HFFc6 (cell line): Measurements from ENCODE around the gene TRIM9. TPM values are rescaled to one million over a fixed set of nuclear protein-coding genes. Genes with fewer than 3 reads are reported as not detected.
A peak's percentile ranks its signal among the peaks of the same experiment; 100 is the strongest.

Source experiments
- DNase-seq: peaks from one replicate; pipeline ENCODE4 v3.0.0-alpha.2; 2018
- H3K27ac Mint-ChIP-seq: 2 replicates; pipeline ENCODE4 v1.8.0; 2020; ENCODE audit warnings: mild to moderate bottlenecking, mixed read lengths
- H3K27me3 Mint-ChIP-seq: 2 replicates; pipeline ENCODE4 v1.8.0; 2021; ENCODE audit warnings: mild to moderate bottlenecking, moderate library complexity, mixed read lengths; ENCODE audit not compliant: insufficient read depth
- H3K36me3 Mint-ChIP-seq: 2 replicates; pipeline ENCODE4 v1.8.0; 2021; ENCODE audit warnings: low read depth, mixed read lengths
- H3K4me1 Mint-ChIP-seq: 2 replicates; pipeline ENCODE4 v1.8.0; 2020; ENCODE audit warnings: low read depth, mixed read lengths
- H3K4me3 Mint-ChIP-seq: 2 replicates; pipeline ENCODE4 v1.8.0; 2020; ENCODE audit warnings: mild to moderate bottlenecking, moderate library complexity, mixed read lengths
- H3K9me3 Mint-ChIP-seq: 2 replicates; pipeline ENCODE4 v1.8.0; 2020; ENCODE audit warnings: mild to moderate bottlenecking, mixed read lengths
- CTCF ChIP-seq: fragments of 200-600 bp; sonication (generic); IDR thresholded peaks from 2 replicates; pipeline ENCODE4 v1.5.0; 2021; ENCODE audit warnings: antibody characterized with exemption, mild to moderate bottlenecking
- total RNA-seq, 6 experiments: library from RNA; stranded (reverse); fragmentation: NEBNext Ultra II Directional; extraction: Animal tissue kit (Norgen Biotek cat#: 25700); gene quantifications; 2 replicates in 1 of 6; 3 replicates in 5 of 6; pipeline ENCODE4 v1.2.3, GENCODE V29; 2021

The TRIM9 gene
- total RNA-seq, 6 experiments from 2014 or later: 0.05 TPM; not detected in 5

GRCh38 chr14:50941151-50941550, 153.8 kb downstream of the TRIM9 start:
- Mint-ChIP-seq H3K4me3 (no peak overlapping the region; the same call in 1 of the 2 replicates), H3K36me3 (peaks cover 11% of the 10 kb centered on the region; the same call in 1 of the 2 replicates), H3K4me1 (peaks cover 64% of the 10 kb centered on the region), H3K27me3 (no peaks in the 10 kb centered on the region), H3K27ac (no peak overlapping the region), H3K9me3 (no peaks in the 10 kb centered on the region)
- peak; percentile 86 for DNase-seq
- TF ChIP-seq CTCF: no peak

- H3K27me3 Mint-ChIP-seq: peaks cover 2% of the 10 kb centered on the region; the same call in 1 of the 2 replicates
- peaks cover 26% of the 10 kb centered on the region for H3K36me3 Mint-ChIP-seq
- no peak for DNase-seq
- no peak overlapping the region for H3K4me3 Mint-ChIP-seq
- no peak for TF ChIP-seq CTCF
- H3K4me1 Mint-ChIP-seq: peaks cover 67% of the 10 kb centered on the region
- no peaks in the 10 kb centered on the region for H3K9me3 Mint-ChIP-seq
- peak overlapping the region; percentile 42 for H3K27ac Mint-ChIP-seq
Measured at GRCh38 chr14:50937800-50938199, 157.1 kb downstream of the TRIM9 start.

- Mint-ChIP-seq H3K36me3 (peaks cover 26% of the 10 kb centered on the region), H3K9me3 (no peaks in the 10 kb centered on the region), H3K27me3 (peaks cover 2% of the 10 kb centered on the region; the same call in 1 of the 2 replicates), H3K4me3 (no peak overlapping the region), H3K27ac (peak overlapping the region; percentile 42), H3K4me1 (peaks cover 72% of the 10 kb centered on the region)
- DNase-seq: peak; percentile 75
- no peak for TF ChIP-seq CTCF
Measured at GRCh38 chr14:50937325-50937724, 157.6 kb downstream of the TRIM9 start.

GRCh38 chr14:50936882-50937281, 158.0 kb downstream of the TRIM9 start:
- no peak for DNase-seq
- peaks cover 25% of the 10 kb centered on the region for H3K36me3 Mint-ChIP-seq

GRCh38 chr14:50936016-50936340, 158.9 kb downstream of the TRIM9 start:
- peaks cover 26% of the 10 kb centered on the region for H3K36me3 Mint-ChIP-seq
- DNase-seq: peak; percentile 25
- H3K27me3 Mint-ChIP-seq: peaks cover 2% of the 10 kb centered on the region; the same call in 1 of the 2 replicates
- no peak overlapping the region for H3K4me3 Mint-ChIP-seq
- no peak for TF ChIP-seq CTCF
- no peaks in the 10 kb centered on the region for H3K9me3 Mint-ChIP-seq
- peaks cover 62% of the 10 kb centered on the region for H3K4me1 Mint-ChIP-seq
- H3K27ac Mint-ChIP-seq: no peak overlapping the region

More at GRCh38 chr14:50936882-50937281, 158.0 kb downstream of the TRIM9 start:
- H3K4me3 Mint-ChIP-seq: no peak overlapping the region
- no peak for TF ChIP-seq CTCF
- peaks cover 71% of the 10 kb centered on the region for H3K4me1 Mint-ChIP-seq
- no peaks in the 10 kb centered on the region for H3K9me3 Mint-ChIP-seq
- H3K27ac Mint-ChIP-seq: peak overlapping the region; percentile 28
- H3K27me3 Mint-ChIP-seq: peaks cover 2% of the 10 kb centered on the region; the same call in 1 of the 2 replicates
